Measurements from ENCODE around the gene ALKBH5. TPM values are rescaled to one million over a fixed set of nuclear protein-coding genes. Genes with fewer than 3 reads are reported as not detected.

Gene ALKBH5
- total and polyA plus RNA-seq, 2 experiments from 2014 or later = 56.6 to 78.3 TPM

DNA sequence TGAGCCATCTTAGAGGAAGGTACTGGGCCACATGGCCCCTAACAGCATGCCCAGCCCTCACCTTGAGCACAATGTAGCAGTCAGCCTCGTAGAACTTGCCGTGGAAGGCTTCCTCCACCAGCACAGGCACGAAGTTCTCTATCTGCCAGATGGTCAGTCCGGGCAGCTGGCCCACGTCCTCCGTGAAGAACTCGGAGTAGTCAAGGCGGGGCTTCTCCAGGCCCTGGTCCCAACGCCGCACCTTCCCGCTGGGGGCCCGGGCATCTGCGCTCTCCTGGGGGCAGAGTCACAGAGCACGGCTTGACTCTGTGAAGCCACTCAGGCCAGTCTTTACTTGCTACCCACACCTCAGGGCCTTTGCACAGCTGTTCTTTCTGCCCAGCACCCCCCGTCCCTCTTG, 67.6 kb downstream of the ALKBH5 start:
- no peaks in the 10 kb centered on the region for H3K27me3 ChIP-seq
- H3K4me3 ChIP-seq = no peak overlapping the region
- H3K4me2 ChIP-seq = no peak overlapping the region
- H3K36me3 ChIP-seq (replicated peaks; ENCODE audit: insufficient read depth, low read depth) = no peaks in the 10 kb centered on the region
- no peak overlapping the region for H2AFZ ChIP-seq
- DNase-seq (ENCODE audit: low spot score) = no peak
- TF ChIP-seq EZH2 (IDR thresholded peaks at IDR 0.05; ENCODE audit: borderline replicate concordance) (no peak), EZH2phosphoT487 (IDR thresholded peaks at IDR 0.05; ENCODE audit: low read depth, severe bottlenecking, unreplicated experiment) (no peak)
- TF ChIP-seq, protein P1, sequence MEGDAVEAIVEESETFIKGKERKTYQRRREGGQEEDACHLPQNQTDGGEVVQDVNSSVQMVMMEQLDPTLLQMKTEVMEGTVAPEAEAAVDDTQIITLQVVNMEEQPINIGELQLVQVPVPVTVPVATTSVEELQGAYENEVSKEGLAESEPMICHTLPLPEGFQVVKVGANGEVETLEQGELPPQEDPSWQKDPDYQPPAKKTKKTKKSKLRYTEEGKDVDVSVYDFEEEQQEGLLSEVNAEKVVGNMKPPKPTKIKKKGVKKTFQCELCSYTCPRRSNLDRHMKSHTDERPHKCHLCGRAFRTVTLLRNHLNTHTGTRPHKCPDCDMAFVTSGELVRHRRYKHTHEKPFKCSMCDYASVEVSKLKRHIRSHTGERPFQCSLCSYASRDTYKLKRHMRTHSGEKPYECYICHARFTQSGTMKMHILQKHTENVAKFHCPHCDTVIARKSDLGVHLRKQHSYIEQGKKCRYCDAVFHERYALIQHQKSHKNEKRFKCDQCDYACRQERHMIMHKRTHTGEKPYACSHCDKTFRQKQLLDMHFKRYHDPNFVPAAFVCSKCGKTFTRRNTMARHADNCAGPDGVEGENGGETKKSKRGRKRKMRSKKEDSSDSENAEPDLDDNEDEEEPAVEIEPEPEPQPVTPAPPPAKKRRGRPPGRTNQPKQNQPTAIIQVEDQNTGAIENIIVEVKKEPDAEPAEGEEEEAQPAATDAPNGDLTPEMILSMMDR (IDR thresholded peaks at IDR 0.05; ENCODE audit: poor library complexity) = no peak
- H3K4me1 ChIP-seq (ENCODE audit: insufficient read depth) = no peaks in the 10 kb centered on the region
- no peak overlapping the region for H3K27ac ChIP-seq
- H3K9me3 ChIP-seq (ENCODE audit: low read depth) = no peaks in the 10 kb centered on the region
- WGBS (ENCODE audit: low lambda C conversion rate, missing lambda C conversion rate) = 95% methylated on average over 15 of the region's 15 CpGs
- peaks cover 12% of the 10 kb centered on the region for H3K79me2 ChIP-seq
- no peaks in the 10 kb centered on the region for H3K9me2 ChIP-seq (replicated peaks; ENCODE audit: insufficient read depth)
- H4K20me1 ChIP-seq (ENCODE audit: insufficient read depth, poor library complexity, severe bottlenecking) = peaks cover 7% of the 10 kb centered on the region

DNA sequence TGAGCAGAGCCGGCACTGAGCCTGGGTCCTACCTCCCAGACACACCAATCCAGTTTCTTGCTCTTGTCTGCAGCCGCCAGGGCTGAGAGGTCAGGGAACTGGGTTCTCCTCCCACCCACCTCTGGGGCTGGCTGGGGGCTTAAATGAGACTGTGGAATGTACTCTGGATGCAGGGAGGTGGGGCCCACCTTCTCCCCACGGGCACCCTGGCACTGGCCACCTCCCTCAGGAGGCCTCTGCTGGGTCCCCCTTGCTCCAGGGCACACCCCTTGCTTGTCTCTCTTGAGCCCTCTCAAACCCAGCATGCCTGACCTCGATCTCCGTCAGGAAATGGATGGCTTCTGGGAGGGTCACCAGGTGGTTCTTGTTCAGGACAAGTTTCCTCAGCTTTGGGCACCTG, 68.5 kb downstream of the ALKBH5 start:
- H3K36me3 ChIP-seq (replicated peaks; ENCODE audit: insufficient read depth, low read depth) = no peaks in the 10 kb centered on the region
- no peak overlapping the region for H3K27ac ChIP-seq
- TF ChIP-seq, protein P1 (IDR thresholded peaks at IDR 0.05; ENCODE audit: poor library complexity) = no peak
- no peak for TF ChIP-seq EZH2 (IDR thresholded peaks at IDR 0.05; ENCODE audit: borderline replicate concordance)
- TF ChIP-seq EZH2phosphoT487 (IDR thresholded peaks at IDR 0.05; ENCODE audit: low read depth, severe bottlenecking, unreplicated experiment) = no peak
- no peaks in the 10 kb centered on the region for H3K27me3 ChIP-seq
- no peak overlapping the region for H3K4me3 ChIP-seq
- no peaks in the 10 kb centered on the region for H3K9me2 ChIP-seq (replicated peaks; ENCODE audit: insufficient read depth)
- no peak for DNase-seq (ENCODE audit: low spot score)
- peaks cover 21% of the 10 kb centered on the region for H3K79me2 ChIP-seq
- no peak overlapping the region for H3K4me2 ChIP-seq
- H3K4me1 ChIP-seq (ENCODE audit: insufficient read depth) = peaks cover 6% of the 10 kb centered on the region
- peaks cover 15% of the 10 kb centered on the region for H4K20me1 ChIP-seq (ENCODE audit: insufficient read depth, poor library complexity, severe bottlenecking)
- no peak overlapping the region for H2AFZ ChIP-seq
- no peaks in the 10 kb centered on the region for H3K9me3 ChIP-seq (ENCODE audit: low read depth)
- 84% methylated on average over 5 of the region's 5 CpGs for WGBS (ENCODE audit: low lambda C conversion rate, missing lambda C conversion rate)

DNA sequence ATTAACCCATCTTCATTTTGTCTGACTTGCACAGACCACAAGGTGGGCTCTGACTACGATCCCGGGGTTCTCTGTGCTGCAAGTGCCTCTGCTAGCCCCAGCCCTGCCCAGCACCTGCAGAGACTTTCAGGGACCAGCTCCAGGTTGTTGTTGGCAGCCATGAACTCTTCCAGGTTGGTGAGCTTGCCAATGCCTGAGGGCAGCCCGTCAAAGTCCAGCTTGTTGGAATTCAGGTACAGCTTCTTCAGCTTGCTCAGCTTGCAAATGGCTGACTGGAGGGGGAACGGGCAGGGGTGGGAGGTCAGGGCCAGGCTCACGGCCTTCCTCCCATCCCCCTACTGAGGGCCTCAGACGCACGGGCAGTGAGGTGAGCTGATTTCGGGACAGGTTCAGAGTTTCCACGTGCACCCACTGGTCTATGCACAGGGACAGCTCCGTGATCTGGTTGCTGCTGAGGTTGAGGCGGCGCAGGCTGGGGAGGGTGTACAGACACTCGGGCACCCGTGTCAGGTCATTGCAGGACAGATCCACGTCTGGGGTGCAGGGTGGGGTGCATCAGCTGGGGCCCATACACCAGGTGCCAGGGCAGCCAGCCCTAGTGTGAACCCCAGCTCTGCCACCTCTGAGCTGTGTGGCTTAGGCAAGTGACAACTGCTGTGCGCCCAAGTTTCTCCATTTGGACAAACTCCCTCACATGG, 69.7 kb downstream of the ALKBH5 start:
- Histone ChIP-seq H4K20me1 (ENCODE audit: insufficient read depth, poor library complexity, severe bottlenecking) (peaks cover 20% of the 10 kb centered on the region), H3K9me3 (ENCODE audit: low read depth) (no peaks in the 10 kb centered on the region), H3K9me2 (replicated peaks; ENCODE audit: insufficient read depth) (no peaks in the 10 kb centered on the region), H3K4me2 (no peak overlapping the region), H3K79me2 (peaks cover 33% of the 10 kb centered on the region), H3K4me3 (no peak overlapping the region), H3K27me3 (no peaks in the 10 kb centered on the region), H3K36me3 (replicated peaks; ENCODE audit: insufficient read depth, low read depth) (no peaks in the 10 kb centered on the region), H2AFZ (no peak overlapping the region), H3K4me1 (ENCODE audit: insufficient read depth) (peaks cover 12% of the 10 kb centered on the region), H3K27ac (no peak overlapping the region)
- no peak for DNase-seq (ENCODE audit: low spot score)
- WGBS (ENCODE audit: low lambda C conversion rate, missing lambda C conversion rate) = 93% methylated on average over 16 of the region's 16 CpGs
- TF ChIP-seq, protein P1 (IDR thresholded peaks at IDR 0.05; ENCODE audit: poor library complexity) = no peak
- TF ChIP-seq EZH2phosphoT487 (IDR thresholded peaks at IDR 0.05; ENCODE audit: low read depth, severe bottlenecking, unreplicated experiment) = no peak
- TF ChIP-seq EZH2 (IDR thresholded peaks at IDR 0.05; ENCODE audit: borderline replicate concordance) = no peak
